HG02870 (cell line): ENCODE measurements around the gene INSIG2.
A peak's percentile ranks its signal among the peaks of the same experiment; 100 is the strongest.
"Not testable (repeated sequence)": the region's sequence is repeated elsewhere in the genome, so short reads cannot be mapped to it uniquely, and the experiment has no call there.

Source experiments
- ATAC-seq: cut with Tn5 transposase; IDR thresholded peaks from one replicate; pipeline ENCODE4 v1.9.1; 2021; ENCODE audit warnings: mild to moderate bottlenecking, moderate library complexity; ENCODE audit not compliant: unreplicated experiment

The INSIG2 gene

GRCh38 chr2:118059919-118060478, 28.3 kb upstream of the INSIG2 start:
- no peak for ATAC-seq

- peak; percentile 65 for ATAC-seq
Measured at GRCh38 chr2:118061135-118061955, 26.9 kb upstream of the INSIG2 start.

- ATAC-seq = no peak
Measured at GRCh38 chr2:118062048-118062447, 26.2 kb upstream of the INSIG2 start.

- ATAC-seq = no peak
Measured at GRCh38 chr2:118062669-118063068, 25.6 kb upstream of the INSIG2 start.

GRCh38 chr2:118065015-118065706, 23.1 kb upstream of the INSIG2 start:
- no peak for ATAC-seq

- no peak for ATAC-seq
Measured at GRCh38 chr2:118065921-118066511, 22.3 kb upstream of the INSIG2 start.

GRCh38 chr2:118077636-118078247, 10.5 kb upstream of the INSIG2 start:
- no peak for ATAC-seq

GRCh38 chr2:118078734-118079133, 9.5 kb upstream of the INSIG2 start:
- no peak for ATAC-seq

GRCh38 chr2:118084491-118085089, 3.7 kb upstream of the INSIG2 start:
- no peak for ATAC-seq

GRCh38 chr2:118085173-118086023, 2.9 kb upstream of the INSIG2 start:
- no peak for ATAC-seq

- no peak for ATAC-seq
Measured at GRCh38 chr2:118086024-118086633, 2.1 kb upstream of the INSIG2 start.

- peak; percentile 34 for ATAC-seq
Measured at GRCh38 chr2:118089139-118089800, 999 bp downstream of the INSIG2 start.

- no peak for ATAC-seq
Measured at GRCh38 chr2:118090387-118091139, 2.3 kb downstream of the INSIG2 start.

GRCh38 chr2:118091140-118091478, 2.8 kb downstream of the INSIG2 start:
- ATAC-seq = no peak

GRCh38 chr2:118091631-118092030, 3.4 kb downstream of the INSIG2 start:
- no peak for ATAC-seq

GRCh38 chr2:118094102-118094501, 5.8 kb downstream of the INSIG2 start:
- not testable (repeated sequence) for ATAC-seq

GRCh38 chr2:118094503-118094902, 6.2 kb downstream of the INSIG2 start:
- no peak for ATAC-seq

- ATAC-seq = no peak
Measured at GRCh38 chr2:118095610-118096009, 7.3 kb downstream of the INSIG2 start.
